Ectodermal cell (in vitro differentiated cells): ENCODE results near the gene PRPF18.

Experiments
- H3K27ac ChIP-seq: 2 replicates; pipeline ENCODE4 v1.7.0; 2013; ENCODE audit warnings: mild to moderate bottlenecking, low read depth, low read length; ENCODE audit not compliant: insufficient read depth, poor library complexity, severe bottlenecking
- H3K27me3 ChIP-seq: 2 replicates; pipeline ENCODE4 v1.7.0; 2013; ENCODE audit warnings: mild to moderate bottlenecking, low read length; ENCODE audit not compliant: insufficient read depth, control insufficient read depth, poor library complexity, severe bottlenecking
- H3K36me3 ChIP-seq: one replicate; pipeline ENCODE4 v1.7.0; 2013; ENCODE audit warnings: low read length; ENCODE audit not compliant: control insufficient read depth, insufficient read depth
- H3K4me1 ChIP-seq: one replicate; pipeline ENCODE4 v1.7.0; 2013; ENCODE audit warnings: low read length; ENCODE audit not compliant: control insufficient read depth, insufficient read depth
- H3K4me3 ChIP-seq: 2 replicates; pipeline ENCODE4 v1.7.0; 2013; ENCODE audit warnings: low read depth, low read length, control low read depth; ENCODE audit not compliant: insufficient read depth
- H3K9me3 ChIP-seq: 2 replicates; pipeline ENCODE4 v1.7.0; 2013; ENCODE audit warnings: mild to moderate bottlenecking, low read length, moderate library complexity; ENCODE audit not compliant: control insufficient read depth
- WGBS, 2 experiments: methylation state at CpG; one replicate each; pipeline ENCODE4 v1.1.7; 2013; ENCODE audit warnings: missing lambda C conversion rate in 2 of 2; 5-methylcytosine and 5-hydroxymethylcytosine counted together

Gene PRPF18

GRCh38 chr10:13678101-13678843 lies 91.5 kb downstream of the PRPF18 start:
- no peak overlapping the region for H3K4me3 ChIP-seq
- no peaks in the 10 kb centered on the region for H3K36me3 ChIP-seq
- no peaks in the 10 kb centered on the region for H3K27me3 ChIP-seq
- peaks cover 7% of the 10 kb centered on the region for H3K4me1 ChIP-seq
- H3K27ac ChIP-seq: no peak overlapping the region
- H3K9me3 ChIP-seq: no peaks in the 10 kb centered on the region
- WGBS, 2 experiments: 95 to 96% methylated on average over 13 of the region's 13 CpGs
